Left ventricle myocardium inferior (tissue), 1 donor: Measurements from ENCODE around the gene ARPC4. TPM values are rescaled to one million over a fixed set of nuclear protein-coding genes. Genes with fewer than 3 reads are reported as not detected.
"Not testable (repeated sequence)": the region's sequence is repeated elsewhere in the genome, so short reads cannot be mapped to it uniquely, and the experiment has no call there.

ENCODE experiments used
- DNase-seq: peaks from one replicate; pipeline ENCODE4 v3.0.0-alpha.2; 2020
- H3K27ac ChIP-seq: fragments of 200-600 bp; replicated peaks from 2 replicates; pipeline ENCODE4 v1.8.0; 2021
- H3K27me3 ChIP-seq: fragments of 200-600 bp; 2 replicates; pipeline ENCODE4 v1.8.0; 2021; ENCODE audit warnings: low read depth
- H3K36me3 ChIP-seq: fragments of 200-600 bp; 2 replicates; pipeline ENCODE4 v1.8.0; 2021
- H3K4me1 ChIP-seq: fragments of 200-600 bp; 2 replicates; pipeline ENCODE4 v1.8.0; 2021
- H3K4me3 ChIP-seq: fragments of 200-600 bp; 2 replicates; pipeline ENCODE4 v1.8.0; 2021; ENCODE audit warnings: mild to moderate bottlenecking, moderate library complexity
- H3K9me3 ChIP-seq: fragments of 200-600 bp; replicated peaks from 2 replicates; pipeline ENCODE4 v1.8.0; 2021
- intact Hi-C: fragments of 100-400 bp; cut with micrococcal nuclease; formaldehyde crosslinking; loops from one replicate; pipeline ENCODE4 v1.11.0; 2022
- total RNA-seq: library from RNA; stranded (reverse); fragmentation: NEBNext Ultra II Directional; extraction: Animal tissue kit (Norgen Biotek cat#: 25700); gene quantifications from one replicate; pipeline ENCODE4 v1.2.1, GENCODE V29; 2021
- TF ChIP-seq, protein P1 (sequence below): fragments of 200-600 bp; IDR thresholded peaks from 2 replicates; pipeline ENCODE4 v1.8.0; 2021; ENCODE audit warnings: antibody characterized with exemption, mild to moderate bottlenecking, borderline replicate concordance
- donor health status: DM: no; HTN: yes; CAD: no; lungs with severe emphysema.

The ARPC4 gene
- total RNA-seq, 1 donor from 2014 or later = 52.9 TPM

DNA sequence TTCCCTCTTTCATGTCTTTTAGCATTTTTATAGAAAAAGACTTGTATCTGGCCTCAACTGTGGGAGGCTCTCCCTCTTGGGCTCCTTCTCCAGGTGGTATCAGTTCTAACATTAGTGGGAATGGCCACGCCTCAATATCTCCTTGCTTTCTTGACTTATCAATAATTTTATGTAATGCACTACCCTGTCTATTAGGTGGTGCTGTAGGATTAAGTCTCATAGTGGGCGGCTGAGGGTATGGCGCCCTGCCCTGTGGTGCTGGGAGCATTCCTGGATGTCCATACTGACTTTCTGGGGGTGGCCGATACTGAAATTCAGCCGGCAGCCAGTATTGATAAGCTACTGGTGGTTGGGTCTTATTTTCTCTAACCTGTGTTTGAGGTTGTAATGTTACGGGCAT is 59.6 kb downstream of the ARPC4 start:
- Histone ChIP-seq H3K4me3 (no peak overlapping the region), H3K4me1 (no peaks in the 10 kb centered on the region), H3K27me3 (no peaks in the 10 kb centered on the region), H3K27ac (no peak overlapping the region), H3K9me3 (no peaks in the 10 kb centered on the region), H3K36me3 (no peaks in the 10 kb centered on the region)
- intact Hi-C loops = no loop called here
- DNase-seq = no peak
- TF ChIP-seq, protein P1, sequence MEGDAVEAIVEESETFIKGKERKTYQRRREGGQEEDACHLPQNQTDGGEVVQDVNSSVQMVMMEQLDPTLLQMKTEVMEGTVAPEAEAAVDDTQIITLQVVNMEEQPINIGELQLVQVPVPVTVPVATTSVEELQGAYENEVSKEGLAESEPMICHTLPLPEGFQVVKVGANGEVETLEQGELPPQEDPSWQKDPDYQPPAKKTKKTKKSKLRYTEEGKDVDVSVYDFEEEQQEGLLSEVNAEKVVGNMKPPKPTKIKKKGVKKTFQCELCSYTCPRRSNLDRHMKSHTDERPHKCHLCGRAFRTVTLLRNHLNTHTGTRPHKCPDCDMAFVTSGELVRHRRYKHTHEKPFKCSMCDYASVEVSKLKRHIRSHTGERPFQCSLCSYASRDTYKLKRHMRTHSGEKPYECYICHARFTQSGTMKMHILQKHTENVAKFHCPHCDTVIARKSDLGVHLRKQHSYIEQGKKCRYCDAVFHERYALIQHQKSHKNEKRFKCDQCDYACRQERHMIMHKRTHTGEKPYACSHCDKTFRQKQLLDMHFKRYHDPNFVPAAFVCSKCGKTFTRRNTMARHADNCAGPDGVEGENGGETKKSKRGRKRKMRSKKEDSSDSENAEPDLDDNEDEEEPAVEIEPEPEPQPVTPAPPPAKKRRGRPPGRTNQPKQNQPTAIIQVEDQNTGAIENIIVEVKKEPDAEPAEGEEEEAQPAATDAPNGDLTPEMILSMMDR = no peak

DNA sequence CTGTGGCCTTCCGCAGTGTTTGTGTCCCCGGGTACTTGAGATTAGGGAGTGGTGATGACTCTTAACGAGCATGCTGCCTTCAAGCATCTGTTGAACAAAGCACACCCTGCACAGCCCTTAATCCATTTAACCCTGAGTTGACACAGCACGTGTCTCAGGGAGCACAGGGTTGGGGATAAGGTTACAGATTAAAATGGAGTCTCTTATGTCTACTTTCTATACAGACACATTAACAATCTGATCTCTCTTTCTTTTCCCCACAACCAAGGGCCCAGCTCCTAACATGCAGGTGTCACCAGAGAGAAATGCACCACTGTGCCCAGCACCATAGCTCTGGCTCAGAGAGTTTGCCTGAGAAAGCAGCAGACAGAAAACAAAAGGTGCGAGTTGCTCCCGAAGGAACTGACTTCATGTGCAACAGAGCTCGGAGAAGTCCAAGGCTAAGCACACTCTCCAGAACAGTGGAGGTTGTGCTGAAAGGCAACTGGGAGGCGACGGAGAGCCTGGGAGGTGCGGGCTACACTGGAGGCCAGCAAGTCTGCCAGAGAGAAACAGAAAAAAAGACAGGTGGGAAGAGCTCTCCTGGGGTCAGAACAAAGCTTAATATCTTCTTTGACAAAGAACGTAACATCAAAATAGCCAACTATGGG is 61.5 kb downstream of the ARPC4 start:
- H3K36me3 ChIP-seq, H3K27ac ChIP-seq, H3K9me3 ChIP-seq, H3K27me3 ChIP-seq, DNase-seq, H3K4me1 ChIP-seq, H3K4me3 ChIP-seq, intact Hi-C loops: not testable (repeated sequence)

DNA sequence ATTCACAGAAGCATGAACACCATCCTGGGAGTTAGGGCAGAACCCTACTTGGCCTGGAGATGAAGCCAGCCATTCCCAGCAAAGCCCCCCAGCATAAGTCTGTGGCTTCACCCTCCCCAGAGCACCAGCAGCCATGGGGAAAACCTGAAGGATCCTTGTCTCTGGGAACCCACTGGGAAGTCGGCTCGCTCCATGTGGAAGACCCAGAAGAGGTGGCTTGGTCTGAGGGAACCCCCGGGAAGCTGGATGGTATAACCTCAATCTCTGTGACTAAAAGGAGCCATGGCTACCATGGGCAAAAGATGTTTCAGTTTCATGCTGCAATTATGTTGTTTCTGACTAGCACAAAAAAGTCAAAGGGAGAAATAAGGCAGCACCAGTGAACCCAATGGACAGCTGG is 62.7 kb downstream of the ARPC4 start:
- intact Hi-C loops = no loop called here
- Histone ChIP-seq H3K4me3 (no peak overlapping the region), H3K9me3 (no peaks in the 10 kb centered on the region), H3K4me1 (no peaks in the 10 kb centered on the region), H3K27me3 (no peaks in the 10 kb centered on the region), H3K27ac (no peak overlapping the region), H3K36me3 (no peaks in the 10 kb centered on the region)
- DNase-seq = no peak
- TF ChIP-seq, protein P1 = no peak

Other genes starting within 250 kb of the ARPC4 start
- gene LHFPL4, start 239.3 kb upstream of the ARPC4 start, total RNA-seq = not detected
- gene MTMR14, start 143.6 kb upstream of the ARPC4 start, total RNA-seq = 42.3 TPM
- gene CPNE9, start 89.2 kb upstream of the ARPC4 start, total RNA-seq = 0.16 TPM
- gene BRPF1, start 61.3 kb upstream of the ARPC4 start, total RNA-seq = 9.4 TPM
- 9.2 TPM for gene OGG1, start 43.1 kb upstream of the ARPC4 start, total RNA-seq
- gene CAMK1, start 23.1 kb upstream of the ARPC4 start, total RNA-seq = 12.3 TPM
- 45.3 TPM for gene TADA3, start 609 bp upstream of the ARPC4 start, total RNA-seq
- 10.2 TPM for gene TTLL3, start 17.2 kb downstream of the ARPC4 start, total RNA-seq
- gene RPUSD3, start 50.9 kb downstream of the ARPC4 start, total RNA-seq = 35.7 TPM
- gene CIDEC, start 87.2 kb downstream of the ARPC4 start, total RNA-seq = 0.36 TPM
- 17.5 TPM for gene JAGN1, start 97.5 kb downstream of the ARPC4 start, total RNA-seq
- gene IL17RE, start 109.8 kb downstream of the ARPC4 start, total RNA-seq = 0.58 TPM
- gene IL17RC, start 124.0 kb downstream of the ARPC4 start, total RNA-seq = 35.0 TPM
- 72.3 TPM for gene CRELD1, start 140.8 kb downstream of the ARPC4 start, total RNA-seq
- gene PRRT3, start 159.3 kb downstream of the ARPC4 start, total RNA-seq = 0.47 TPM
- gene EMC3, start 193.8 kb downstream of the ARPC4 start, total RNA-seq = 84.7 TPM
- gene FANCD2, start 233.4 kb downstream of the ARPC4 start, total RNA-seq = 0.77 TPM